Fibroblast of lung (primary cell): ENCODE results near the gene DIP2C.

ENCODE experiments used
- CTCF ChIP-seq, 2 donors: IDR thresholded peaks in 1 of 2; conservative IDR thresholded peaks in 1 of 2; 1 replicate in 1 of 2; 2 replicates in 1 of 2; pipeline ENCODE4 v1.5.1; 2011 to 2012; ENCODE audit warnings: low read length in 2 of 2, control low read depth in 1 of 2, inconsistent platforms in 1 of 2, low read depth in 1 of 2, mild to moderate bottlenecking in 1 of 2
- EZH2 ChIP-seq: IDR thresholded peaks from 2 replicates; pipeline ENCODE4 v1.5.1; 2012; ENCODE audit warnings: low read length, control low read depth, mild to moderate bottlenecking; ENCODE audit errors: missing control alignments

- TF ChIP-seq CTCF (conservative IDR thresholded peaks at IDR 0.05 in 1 of 2, IDR thresholded peaks at IDR 0.05 in 1 of 2; ENCODE audit: low read depth in 1 of 2, low read length in 2 of 2) (no peak), EZH2 (no peak)
Observed at GRCh38 chr10:273088-273487, 416.4 kb downstream of the DIP2C start.
